GM18517 (cell line): ENCODE data around the gene LAMA4.

Source experiments
- ATAC-seq: cut with Tn5 transposase; IDR thresholded peaks from one replicate; pipeline ENCODE4 v1.9.1; 2021; ENCODE audit warnings: mild to moderate bottlenecking, moderate library complexity; ENCODE audit not compliant: unreplicated experiment

LAMA4 gene

GRCh38 chr6:112274774-112275173 lies 20.4 kb upstream of the LAMA4 start:
- ATAC-seq = no peak

- ATAC-seq = no peak
These were observed 18.4 kb upstream of the LAMA4 start for GRCh38 chr6:112272799-112273198.

- no peak for ATAC-seq
These were observed 16.4 kb upstream of the LAMA4 start for GRCh38 chr6:112270756-112271155.

- no peak for ATAC-seq
These were observed 15.7 kb upstream of the LAMA4 start for GRCh38 chr6:112269979-112270566.

GRCh38 chr6:112269114-112269513 lies 14.7 kb upstream of the LAMA4 start:
- no peak for ATAC-seq

- no peak for ATAC-seq
These were observed 14.3 kb upstream of the LAMA4 start for GRCh38 chr6:112268654-112269053.

- ATAC-seq = no peak
These were observed 13.7 kb upstream of the LAMA4 start for GRCh38 chr6:112268019-112268418.

- ATAC-seq = no peak
These were observed 12.0 kb upstream of the LAMA4 start for GRCh38 chr6:112266331-112266730.

GRCh38 chr6:112259337-112259675 lies 4.9 kb upstream of the LAMA4 start:
- no peak for ATAC-seq

- ATAC-seq = no peak
These were observed 4.4 kb upstream of the LAMA4 start for GRCh38 chr6:112258642-112259336.

GRCh38 chr6:112257178-112257855 lies 3.0 kb upstream of the LAMA4 start:
- ATAC-seq = no peak

GRCh38 chr6:112254921-112255320 lies 554 bp upstream of the LAMA4 start:
- no peak for ATAC-seq

- ATAC-seq = no peak
These were observed 898 bp downstream of the LAMA4 start for GRCh38 chr6:112253498-112253840.

- no peak for ATAC-seq
These were observed 1.5 kb downstream of the LAMA4 start for GRCh38 chr6:112252571-112253497.

- no peak for ATAC-seq
These were observed 3.0 kb downstream of the LAMA4 start for GRCh38 chr6:112251171-112251875.

- no peak for ATAC-seq
These were observed 4.9 kb downstream of the LAMA4 start for GRCh38 chr6:112249489-112249888.

GRCh38 chr6:112247275-112247674 lies 7.1 kb downstream of the LAMA4 start:
- no peak for ATAC-seq

- no peak for ATAC-seq
These were observed 8.7 kb downstream of the LAMA4 start for GRCh38 chr6:112245511-112246203.

GRCh38 chr6:112243861-112244827 lies 10.2 kb downstream of the LAMA4 start:
- ATAC-seq = no peak
